ENCODE data around the gene COQ10B. TPM values are rescaled to one million over a fixed set of nuclear protein-coding genes. Genes with fewer than 3 reads are reported as not detected.

The COQ10B gene
- total RNA-seq, 4 donors from 2014 or later: 23.8 to 34.1 (median 28.5) TPM

DNA sequence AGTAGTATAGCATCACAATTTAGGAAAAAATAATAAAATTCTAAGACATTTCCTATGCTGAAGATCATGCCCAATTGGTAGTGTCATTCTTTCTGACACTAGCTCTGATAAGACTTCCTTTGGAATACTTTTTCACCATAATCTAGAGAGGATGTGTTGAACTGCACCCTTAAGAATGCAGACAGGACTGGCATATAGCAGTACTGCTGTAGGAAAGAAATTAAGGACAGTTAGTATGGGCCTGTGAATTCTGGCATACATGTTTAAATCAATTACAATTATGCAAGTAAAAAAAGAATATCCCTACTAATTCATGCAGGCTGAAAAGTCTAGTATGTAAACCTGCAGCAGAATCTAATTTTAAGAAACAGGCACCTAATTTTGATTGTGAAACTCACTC, 33.9 kb upstream of the COQ10B start:
- no peaks in the 10 kb centered on the region for H3K4me1 ChIP-seq

DNA sequence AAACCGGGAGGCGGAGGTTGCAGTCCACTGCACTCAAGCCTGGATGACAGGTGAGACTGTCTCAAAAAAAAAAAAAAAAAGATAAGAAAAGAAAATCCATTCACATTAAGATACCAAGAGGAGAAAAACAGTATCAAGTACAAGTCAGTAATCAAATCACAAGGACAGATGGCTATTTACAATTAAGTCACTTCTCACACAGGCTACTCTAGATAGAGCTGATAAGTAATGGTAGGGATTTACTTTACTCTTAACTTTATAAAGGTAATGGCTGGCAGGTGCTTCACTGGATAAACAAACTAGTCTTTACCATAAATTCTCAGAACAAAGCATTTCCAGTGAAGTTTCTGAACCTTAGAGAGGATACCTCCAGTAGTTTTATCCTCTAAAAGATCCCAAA, 30.0 kb upstream of the COQ10B start:
- Histone ChIP-seq H3K4me1 (peaks cover 3 to 11% of the 10 kb centered on the region in 2 donors), H3K36me3 (peaks cover 0 to 2% of the 10 kb centered on the region in 2 donors), H3K27me3 (no peaks in the 10 kb centered on the region), H3K27ac (no peak overlapping the region), H3K9me3 (no peaks in the 10 kb centered on the region), H3K4me3 (no peak overlapping the region)
- no peak for TF ChIP-seq POLR2A (IDR thresholded peaks at IDR 0.05)
- TF ChIP-seq, protein P1, sequence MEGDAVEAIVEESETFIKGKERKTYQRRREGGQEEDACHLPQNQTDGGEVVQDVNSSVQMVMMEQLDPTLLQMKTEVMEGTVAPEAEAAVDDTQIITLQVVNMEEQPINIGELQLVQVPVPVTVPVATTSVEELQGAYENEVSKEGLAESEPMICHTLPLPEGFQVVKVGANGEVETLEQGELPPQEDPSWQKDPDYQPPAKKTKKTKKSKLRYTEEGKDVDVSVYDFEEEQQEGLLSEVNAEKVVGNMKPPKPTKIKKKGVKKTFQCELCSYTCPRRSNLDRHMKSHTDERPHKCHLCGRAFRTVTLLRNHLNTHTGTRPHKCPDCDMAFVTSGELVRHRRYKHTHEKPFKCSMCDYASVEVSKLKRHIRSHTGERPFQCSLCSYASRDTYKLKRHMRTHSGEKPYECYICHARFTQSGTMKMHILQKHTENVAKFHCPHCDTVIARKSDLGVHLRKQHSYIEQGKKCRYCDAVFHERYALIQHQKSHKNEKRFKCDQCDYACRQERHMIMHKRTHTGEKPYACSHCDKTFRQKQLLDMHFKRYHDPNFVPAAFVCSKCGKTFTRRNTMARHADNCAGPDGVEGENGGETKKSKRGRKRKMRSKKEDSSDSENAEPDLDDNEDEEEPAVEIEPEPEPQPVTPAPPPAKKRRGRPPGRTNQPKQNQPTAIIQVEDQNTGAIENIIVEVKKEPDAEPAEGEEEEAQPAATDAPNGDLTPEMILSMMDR (IDR thresholded peaks at IDR 0.05): no peak
- no peak for DNase-seq
- intact Hi-C loops (cut with DNase I; ENCODE audit: low total_unique reads): no loop called here

More for the DNA sequence above, 33.9 kb upstream of the COQ10B start:
- H3K27me3 ChIP-seq: no peaks in the 10 kb centered on the region
- H3K36me3 ChIP-seq: peaks cover 0 to 2% of the 10 kb centered on the region in 2 donors
- intact Hi-C loops (cut with DNase I; ENCODE audit: low total_unique reads): no loop called here
- no peak for DNase-seq
- no peak overlapping the region for H3K4me3 ChIP-seq
- TF ChIP-seq, protein P1 (IDR thresholded peaks at IDR 0.05): no peak
- TF ChIP-seq POLR2A (IDR thresholded peaks at IDR 0.05): no peak
- H3K9me3 ChIP-seq: no peaks in the 10 kb centered on the region
- no peak overlapping the region for H3K27ac ChIP-seq

DNA sequence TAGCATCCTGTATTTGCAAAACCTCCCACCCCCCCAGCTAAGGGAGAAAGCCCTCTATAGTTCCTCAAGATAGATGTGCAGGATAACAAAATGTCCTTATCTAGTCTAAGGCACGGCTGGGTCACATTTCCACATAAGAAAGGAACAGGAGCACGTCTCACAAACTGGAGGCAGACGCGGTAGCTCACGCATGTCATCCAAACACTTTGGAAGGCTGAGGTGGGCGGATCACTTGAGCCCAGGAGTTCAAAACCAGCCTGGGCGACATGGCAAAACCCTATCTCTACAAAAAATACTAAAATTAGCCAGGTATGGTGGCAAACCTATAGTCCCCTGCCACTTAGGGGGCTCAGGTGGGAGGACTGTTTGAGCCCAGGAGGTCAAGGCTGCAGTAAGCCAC, 27.8 kb upstream of the COQ10B start:
- TF ChIP-seq, protein P1 (IDR thresholded peaks at IDR 0.05): no peak
- TF ChIP-seq POLR2A (IDR thresholded peaks at IDR 0.05): no peak
- H3K27ac ChIP-seq: no peak overlapping the region
- intact Hi-C loops (cut with DNase I; ENCODE audit: low total_unique reads): no loop called here
- H3K4me1 ChIP-seq: peaks cover 9 to 11% of the 10 kb centered on the region in 2 donors
- H3K4me3 ChIP-seq: no peak overlapping the region
- H3K27me3 ChIP-seq: no peaks in the 10 kb centered on the region
- no peak for DNase-seq
- no peaks in the 10 kb centered on the region for H3K36me3 ChIP-seq
- no peaks in the 10 kb centered on the region for H3K9me3 ChIP-seq

DNA sequence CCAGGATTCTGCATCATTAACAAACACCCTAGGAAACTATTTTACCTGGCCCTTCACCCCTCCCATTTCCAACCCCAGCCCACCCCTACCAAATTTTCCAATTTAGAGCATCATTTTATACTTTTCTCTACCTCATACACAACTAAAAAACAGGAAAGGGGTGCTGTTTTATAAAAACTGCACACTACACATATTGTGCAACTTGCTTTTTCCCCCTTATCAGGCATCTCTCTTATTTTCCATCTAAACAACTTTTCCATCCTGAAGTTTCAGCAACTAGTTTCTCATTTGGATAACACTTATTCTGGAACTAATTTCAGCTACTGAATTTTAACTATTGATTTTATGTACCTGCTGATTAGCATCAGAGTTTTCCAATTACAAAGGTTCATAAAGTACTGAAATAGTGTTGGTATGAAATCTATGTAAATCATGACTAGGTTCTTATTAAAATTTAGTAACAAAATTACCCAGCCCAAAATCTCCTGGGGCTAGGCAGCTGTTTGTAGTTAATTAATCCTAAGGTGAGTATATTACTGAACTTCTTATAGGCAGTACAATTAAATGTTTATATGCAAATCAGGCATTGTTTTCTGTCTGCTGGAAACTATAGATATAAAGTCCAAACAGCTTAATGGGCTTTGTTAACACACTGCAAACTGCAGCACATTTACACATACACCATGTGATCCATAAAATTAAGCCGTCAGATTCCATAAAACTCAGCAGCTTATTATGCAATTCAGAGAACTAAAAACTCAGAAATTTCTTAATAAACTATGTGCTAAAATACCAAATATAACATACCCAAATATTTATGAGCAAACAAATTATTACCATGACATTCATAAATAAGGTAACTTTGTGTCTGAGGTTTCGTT, 26.4 kb upstream of the COQ10B start:
- DNase-seq: no peak
- intact Hi-C loops (cut with DNase I; ENCODE audit: low total_unique reads): no loop called here
- Histone ChIP-seq H3K9me3 (no peaks in the 10 kb centered on the region), H3K27me3 (no peaks in the 10 kb centered on the region), H3K36me3 (no peaks in the 10 kb centered on the region), H3K27ac (no peak overlapping the region), H3K4me1 (peaks cover 9 to 11% of the 10 kb centered on the region in 2 donors), H3K4me3 (no peak overlapping the region)
- TF ChIP-seq, protein P1 (IDR thresholded peaks at IDR 0.05): no peak
- no peak for TF ChIP-seq POLR2A (IDR thresholded peaks at IDR 0.05)

DNA sequence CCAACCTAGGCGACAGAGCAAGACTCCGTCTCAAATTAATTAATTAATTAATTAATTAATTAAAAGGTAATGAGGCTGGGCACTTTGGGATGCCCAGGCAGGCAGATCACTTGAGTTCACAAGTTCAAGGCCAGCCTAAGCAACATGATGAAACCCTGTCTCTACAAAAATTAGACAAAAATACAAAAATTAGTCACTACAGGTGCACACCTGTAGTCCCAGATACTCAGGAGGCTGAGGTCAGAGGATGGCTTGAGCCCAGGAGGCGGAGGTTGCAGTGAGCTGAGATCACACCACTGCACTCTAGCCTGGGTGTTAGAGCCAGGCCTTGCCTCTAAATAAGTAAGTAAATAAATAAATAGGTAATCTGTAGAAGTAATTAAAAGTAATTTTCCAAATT, 25.4 kb upstream of the COQ10B start:
- intact Hi-C loops (cut with DNase I; ENCODE audit: low total_unique reads): no loop called here
- Histone ChIP-seq H3K4me1 (peaks cover 11 to 15% of the 10 kb centered on the region in 2 donors), H3K4me3 (no peak overlapping the region), H3K27ac (no peak overlapping the region), H3K9me3 (no peaks in the 10 kb centered on the region), H3K27me3 (no peaks in the 10 kb centered on the region), H3K36me3 (no peaks in the 10 kb centered on the region)
- no peak for DNase-seq
- no peak for TF ChIP-seq POLR2A (IDR thresholded peaks at IDR 0.05)
- TF ChIP-seq, protein P1 (IDR thresholded peaks at IDR 0.05): no peak
